Stimulated activated CD8-positive, alpha-beta memory T cell treated with anti-CD3 and anti-CD28 coated beads, Interleukin-12 subunit alpha, Interleukin-12 subunit beta, amount 100 ng/mL, for 24 hours (primary cell): ENCODE measurements around the gene DMKN.

ENCODE experiments used
- DNase-seq: peaks from one replicate; pipeline ENCODE4 v3.0.0-alpha.2; 2020; ENCODE audit errors: extremely low read depth

DMKN gene

GRCh38 chr19:35525873-35526272 lies 12.4 kb upstream of the DMKN start:
- no peak for DNase-seq

GRCh38 chr19:35524181-35524837 lies 10.9 kb upstream of the DMKN start:
- no peak for DNase-seq

GRCh38 chr19:35522745-35523327 lies 9.4 kb upstream of the DMKN start:
- no peak for DNase-seq

GRCh38 chr19:35521124-35521743 lies 7.8 kb upstream of the DMKN start:
- DNase-seq: no peak

- DNase-seq: no peak
Observed at GRCh38 chr19:35519291-35519690, 5.8 kb upstream of the DMKN start.

- DNase-seq: no peak
Observed at GRCh38 chr19:35518313-35518712, 4.9 kb upstream of the DMKN start.

GRCh38 chr19:35517342-35517741 lies 3.9 kb upstream of the DMKN start:
- DNase-seq: no peak

- DNase-seq: no peak
Observed at GRCh38 chr19:35516310-35516709, 2.9 kb upstream of the DMKN start.

GRCh38 chr19:35514282-35514809 lies 897 bp upstream of the DMKN start:
- no peak for DNase-seq

- DNase-seq: no peak
Observed at GRCh38 chr19:35512831-35513627, 420 bp downstream of the DMKN start.

GRCh38 chr19:35511337-35511736 lies 2.1 kb downstream of the DMKN start:
- DNase-seq: no peak

- DNase-seq: no peak
Observed at GRCh38 chr19:35510626-35510964, 2.9 kb downstream of the DMKN start.

- DNase-seq: peak; percentile 41
Observed at GRCh38 chr19:35509861-35510625, 3.4 kb downstream of the DMKN start.

GRCh38 chr19:35509018-35509652 lies 4.3 kb downstream of the DMKN start:
- no peak for DNase-seq

GRCh38 chr19:35508129-35508528 lies 5.3 kb downstream of the DMKN start:
- DNase-seq: no peak

- DNase-seq: no peak
Observed at GRCh38 chr19:35507561-35507960, 5.9 kb downstream of the DMKN start.

- DNase-seq: no peak
Observed at GRCh38 chr19:35506011-35506410, 7.4 kb downstream of the DMKN start.

GRCh38 chr19:35502751-35503150 lies 10.7 kb downstream of the DMKN start:
- DNase-seq: no peak

GRCh38 chr19:35501684-35502083 lies 11.8 kb downstream of the DMKN start:
- no peak for DNase-seq

- no peak for DNase-seq
Observed at GRCh38 chr19:35500611-35501010, 12.8 kb downstream of the DMKN start.

- no peak for DNase-seq
Observed at GRCh38 chr19:35498984-35499527, 14.4 kb downstream of the DMKN start.
